ENCODE measurements around the gene METTL25B. TPM values are rescaled to one million over a fixed set of nuclear protein-coding genes. Genes with fewer than 3 reads are reported as not detected.

The METTL25B gene
- total and polyA plus RNA-seq, 2 experiments from 2014 or later, result 19.5 to 25.4 TPM

- Histone ChIP-seq H3K27ac (peak overlapping the region; percentile 86), H3K4me1 (ENCODE audit: low read depth) (peaks cover 72% of the 10 kb centered on the region), H3K9me3 (ENCODE audit: low read depth) (no peaks in the 10 kb centered on the region), H3K27me3 (no peaks in the 10 kb centered on the region), H3K36me3 (no peaks in the 10 kb centered on the region), H3K4me3 (no peak overlapping the region)
- peak; percentile 76 to 89 for DNase-seq (ENCODE audit: low read depth in 1 of 2, low spot score in 1 of 2)
- TF ChIP-seq, protein P1, sequence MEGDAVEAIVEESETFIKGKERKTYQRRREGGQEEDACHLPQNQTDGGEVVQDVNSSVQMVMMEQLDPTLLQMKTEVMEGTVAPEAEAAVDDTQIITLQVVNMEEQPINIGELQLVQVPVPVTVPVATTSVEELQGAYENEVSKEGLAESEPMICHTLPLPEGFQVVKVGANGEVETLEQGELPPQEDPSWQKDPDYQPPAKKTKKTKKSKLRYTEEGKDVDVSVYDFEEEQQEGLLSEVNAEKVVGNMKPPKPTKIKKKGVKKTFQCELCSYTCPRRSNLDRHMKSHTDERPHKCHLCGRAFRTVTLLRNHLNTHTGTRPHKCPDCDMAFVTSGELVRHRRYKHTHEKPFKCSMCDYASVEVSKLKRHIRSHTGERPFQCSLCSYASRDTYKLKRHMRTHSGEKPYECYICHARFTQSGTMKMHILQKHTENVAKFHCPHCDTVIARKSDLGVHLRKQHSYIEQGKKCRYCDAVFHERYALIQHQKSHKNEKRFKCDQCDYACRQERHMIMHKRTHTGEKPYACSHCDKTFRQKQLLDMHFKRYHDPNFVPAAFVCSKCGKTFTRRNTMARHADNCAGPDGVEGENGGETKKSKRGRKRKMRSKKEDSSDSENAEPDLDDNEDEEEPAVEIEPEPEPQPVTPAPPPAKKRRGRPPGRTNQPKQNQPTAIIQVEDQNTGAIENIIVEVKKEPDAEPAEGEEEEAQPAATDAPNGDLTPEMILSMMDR (IDR thresholded peaks at IDR 0.05; ENCODE audit: low read depth, low read length), result no peak
Measured at GRCh38 chr1:156711011-156711817, 17.1 kb upstream of the METTL25B start.

GRCh38 chr1:156712626-156713025 lies 15.6 kb upstream of the METTL25B start:
- Histone ChIP-seq H3K4me1 (ENCODE audit: low read depth) (peaks cover 60% of the 10 kb centered on the region), H3K27me3 (no peaks in the 10 kb centered on the region), H3K4me3 (no peak overlapping the region), H3K27ac (peak overlapping the region; percentile 86), H3K36me3 (no peaks in the 10 kb centered on the region), H3K9me3 (ENCODE audit: low read depth) (no peaks in the 10 kb centered on the region)
- TF ChIP-seq, protein P1 (IDR thresholded peaks at IDR 0.05; ENCODE audit: low read depth, low read length), result no peak
- no peak for DNase-seq (ENCODE audit: low read depth in 1 of 2, low spot score in 1 of 2)

DNA sequence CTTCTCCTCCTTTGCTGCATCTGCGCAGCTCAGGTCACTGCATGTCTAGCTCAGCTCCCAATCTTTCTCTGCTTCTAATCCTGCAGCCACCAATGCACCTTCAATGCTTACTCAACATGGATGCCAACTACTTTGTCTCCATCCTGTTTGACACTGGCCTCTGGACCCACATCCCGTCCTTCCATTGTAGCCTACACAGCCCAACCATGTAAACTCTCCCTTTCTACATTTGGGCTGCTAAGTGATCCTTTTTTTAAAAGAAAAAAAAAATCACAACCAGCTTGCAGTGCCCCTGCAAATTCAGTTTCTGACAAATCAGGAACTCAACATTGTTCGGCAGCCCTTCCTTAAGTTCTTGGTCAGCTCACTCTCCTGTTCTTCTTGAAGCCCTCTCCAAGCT lies 13.4 kb upstream of the METTL25B start:
- Histone ChIP-seq H3K36me3 (no peaks in the 10 kb centered on the region), H3K27ac (no peak overlapping the region), H3K27me3 (no peaks in the 10 kb centered on the region), H3K9me3 (ENCODE audit: low read depth) (no peaks in the 10 kb centered on the region), H3K4me3 (no peak overlapping the region), H3K4me1 (ENCODE audit: low read depth) (peaks cover 40% of the 10 kb centered on the region)
- TF ChIP-seq, protein P1 (IDR thresholded peaks at IDR 0.05; ENCODE audit: low read depth, low read length), result no peak
- DNase-seq (ENCODE audit: low read depth in 1 of 2, low spot score in 1 of 2), result no peak

DNA sequence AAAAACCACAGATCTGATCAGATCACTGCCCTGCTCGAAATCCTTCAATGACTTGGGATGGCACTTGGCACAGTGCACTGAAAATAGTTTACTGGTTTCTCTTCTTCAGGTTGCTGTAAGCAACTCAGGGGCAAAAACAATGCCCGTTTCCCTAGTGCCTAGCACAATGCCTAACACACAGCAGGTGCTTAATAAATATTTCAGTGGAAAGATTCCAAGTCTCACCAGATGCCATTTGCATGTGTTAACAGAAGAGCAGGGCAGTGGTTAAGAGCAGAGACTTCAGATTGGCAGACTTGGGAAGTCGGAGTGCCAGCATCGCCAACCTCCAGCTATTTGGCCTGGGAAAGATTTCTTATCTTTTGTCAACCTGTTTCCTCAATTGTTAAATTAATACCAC lies 10.9 kb upstream of the METTL25B start:
- Histone ChIP-seq H3K36me3 (no peaks in the 10 kb centered on the region), H3K27ac (no peak overlapping the region), H3K27me3 (no peaks in the 10 kb centered on the region), H3K4me1 (ENCODE audit: low read depth) (peaks cover 30% of the 10 kb centered on the region), H3K4me3 (no peak overlapping the region), H3K9me3 (ENCODE audit: low read depth) (no peaks in the 10 kb centered on the region)
- DNase-seq (ENCODE audit: low read depth in 1 of 2, low spot score in 1 of 2), result no peak
- TF ChIP-seq, protein P1 (IDR thresholded peaks at IDR 0.05; ENCODE audit: low read depth, low read length), result no peak

DNA sequence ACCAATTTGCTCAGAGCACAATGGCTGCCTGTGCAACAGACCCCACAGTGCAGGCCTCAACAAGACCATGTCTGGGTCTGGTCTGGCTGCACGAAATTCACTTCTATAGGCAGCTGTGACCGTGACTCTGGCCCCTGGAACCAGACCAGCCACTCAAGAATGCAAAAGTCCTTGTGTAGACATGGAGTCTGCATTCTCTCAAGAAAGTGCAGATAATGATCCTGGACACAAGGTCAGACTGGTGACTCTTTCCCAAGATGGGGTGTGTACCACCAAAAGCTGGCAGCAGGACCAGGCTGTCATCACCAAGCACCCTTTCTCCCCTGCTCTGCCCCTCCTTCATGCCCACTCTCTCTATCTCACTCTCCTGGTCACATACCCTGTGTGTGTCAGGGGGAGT lies 7.1 kb upstream of the METTL25B start:
- DNase-seq (ENCODE audit: low read depth in 1 of 2, low spot score in 1 of 2), result peak in 1 of 2 donors; percentile 73
- peak overlapping the region; percentile 85 for H3K27ac ChIP-seq

More for the DNA sequence above, 7.1 kb upstream of the METTL25B start:
- Histone ChIP-seq H3K36me3 (peaks cover 14% of the 10 kb centered on the region), H3K27me3 (no peaks in the 10 kb centered on the region), H3K4me1 (ENCODE audit: low read depth) (peaks cover 23% of the 10 kb centered on the region), H3K9me3 (ENCODE audit: low read depth) (no peaks in the 10 kb centered on the region), H3K4me3 (no peak overlapping the region)
- TF ChIP-seq, protein P1 (IDR thresholded peaks at IDR 0.05; ENCODE audit: low read depth, low read length), result no peak

Measured in cardiac muscle cell (in vitro differentiated cells and primary cell).